ENCODE measurements around the gene PATL1.
"Not testable (repeated sequence)": the region's sequence is repeated elsewhere in the genome, so short reads cannot be mapped to it uniquely, and the experiment has no call there.

Gene PATL1, protein sequence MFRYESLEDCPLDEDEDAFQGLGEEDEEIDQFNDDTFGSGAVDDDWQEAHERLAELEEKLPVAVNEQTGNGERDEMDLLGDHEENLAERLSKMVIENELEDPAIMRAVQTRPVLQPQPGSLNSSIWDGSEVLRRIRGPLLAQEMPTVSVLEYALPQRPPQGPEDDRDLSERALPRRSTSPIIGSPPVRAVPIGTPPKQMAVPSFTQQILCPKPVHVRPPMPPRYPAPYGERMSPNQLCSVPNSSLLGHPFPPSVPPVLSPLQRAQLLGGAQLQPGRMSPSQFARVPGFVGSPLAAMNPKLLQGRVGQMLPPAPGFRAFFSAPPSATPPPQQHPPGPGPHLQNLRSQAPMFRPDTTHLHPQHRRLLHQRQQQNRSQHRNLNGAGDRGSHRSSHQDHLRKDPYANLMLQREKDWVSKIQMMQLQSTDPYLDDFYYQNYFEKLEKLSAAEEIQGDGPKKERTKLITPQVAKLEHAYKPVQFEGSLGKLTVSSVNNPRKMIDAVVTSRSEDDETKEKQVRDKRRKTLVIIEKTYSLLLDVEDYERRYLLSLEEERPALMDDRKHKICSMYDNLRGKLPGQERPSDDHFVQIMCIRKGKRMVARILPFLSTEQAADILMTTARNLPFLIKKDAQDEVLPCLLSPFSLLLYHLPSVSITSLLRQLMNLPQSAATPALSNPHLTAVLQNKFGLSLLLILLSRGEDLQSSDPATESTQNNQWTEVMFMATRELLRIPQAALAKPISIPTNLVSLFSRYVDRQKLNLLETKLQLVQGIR

DNA sequence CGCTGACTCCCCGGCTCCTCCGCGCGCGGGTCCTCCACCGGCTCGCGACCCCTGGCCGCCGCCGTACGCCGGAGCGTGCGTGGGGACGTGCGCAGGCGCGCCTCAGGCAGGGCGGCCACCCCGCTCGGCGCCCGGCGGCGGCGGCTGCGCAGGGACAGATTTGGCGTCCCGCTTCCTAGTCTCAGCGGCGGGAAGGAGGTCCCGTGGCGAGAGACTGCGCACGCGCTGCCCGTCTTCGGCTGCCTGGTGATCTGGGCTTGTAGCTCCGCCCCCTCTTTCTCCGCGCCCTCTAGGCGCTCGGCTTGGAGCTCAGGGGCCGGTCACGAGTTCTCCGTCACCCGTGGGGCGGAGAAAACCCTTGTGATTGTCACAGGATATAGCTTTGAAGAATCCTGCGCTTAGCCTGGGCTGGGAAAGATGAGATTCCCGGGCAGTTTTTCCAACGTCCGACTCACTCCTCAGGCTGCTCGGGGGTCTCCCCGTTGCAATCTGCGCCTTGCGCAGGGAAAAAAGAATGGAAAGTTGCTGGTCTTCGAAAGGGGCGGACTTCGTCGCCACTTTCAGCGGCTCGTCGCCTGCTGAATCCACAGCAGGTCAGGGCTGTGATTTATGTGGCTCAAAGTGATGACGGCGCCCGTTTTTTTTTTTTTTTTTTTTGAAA, at the start of gene PATL1:
Gene PATL1, minus strand, starts transcription at position 88 of the 661 bp plus-strand sequence. CDS start 142 bp downstream, outside the sequence.
- peak; percentile 92 for DNase-seq

DNA sequence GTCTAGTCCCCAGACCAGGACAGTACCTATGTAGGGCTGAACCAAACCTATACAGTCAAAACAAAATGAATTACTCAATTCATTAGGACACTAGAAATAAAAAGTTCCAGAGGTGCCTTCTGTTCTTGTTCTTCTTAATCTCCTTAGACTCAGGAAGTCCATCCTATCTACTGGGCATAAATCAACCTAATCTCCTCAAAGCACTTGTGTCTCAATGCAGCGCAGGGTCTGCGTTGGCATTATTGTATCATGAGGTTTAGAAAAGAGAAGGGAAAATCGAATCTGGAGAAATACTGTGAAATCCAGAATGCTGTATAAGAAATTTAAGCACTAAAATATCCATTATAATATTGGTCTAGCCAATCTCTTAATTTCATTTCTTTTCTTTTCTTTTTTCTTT, 47.2 kb upstream of the PATL1 start:
- no peak for DNase-seq

DNA sequence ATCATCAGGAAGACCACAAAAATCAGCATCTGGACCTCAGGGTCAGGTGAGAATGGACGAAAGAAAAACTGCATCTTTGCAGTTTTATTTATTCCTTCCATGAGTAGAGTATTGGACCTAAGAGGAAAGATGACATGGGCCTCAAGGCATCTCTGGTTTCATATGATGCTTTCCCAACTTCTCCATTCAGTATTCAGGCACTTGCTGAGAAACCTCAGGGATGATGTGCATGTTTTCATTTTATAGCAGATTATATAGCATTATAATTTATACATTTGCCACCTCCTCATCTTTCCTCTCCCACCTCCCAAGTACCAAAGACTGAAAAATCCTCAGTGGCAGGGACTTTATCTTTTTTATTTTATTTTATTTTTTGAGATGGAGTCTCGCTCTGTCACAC, 44.9 kb upstream of the PATL1 start, which contains the start of gene OR10V1:
Gene OR10V1, minus strand, starts transcription at position 101 of the 400 bp plus-strand sequence. Its CDS starts 0 bp downstream, at position 101.
- no peak for DNase-seq

DNA sequence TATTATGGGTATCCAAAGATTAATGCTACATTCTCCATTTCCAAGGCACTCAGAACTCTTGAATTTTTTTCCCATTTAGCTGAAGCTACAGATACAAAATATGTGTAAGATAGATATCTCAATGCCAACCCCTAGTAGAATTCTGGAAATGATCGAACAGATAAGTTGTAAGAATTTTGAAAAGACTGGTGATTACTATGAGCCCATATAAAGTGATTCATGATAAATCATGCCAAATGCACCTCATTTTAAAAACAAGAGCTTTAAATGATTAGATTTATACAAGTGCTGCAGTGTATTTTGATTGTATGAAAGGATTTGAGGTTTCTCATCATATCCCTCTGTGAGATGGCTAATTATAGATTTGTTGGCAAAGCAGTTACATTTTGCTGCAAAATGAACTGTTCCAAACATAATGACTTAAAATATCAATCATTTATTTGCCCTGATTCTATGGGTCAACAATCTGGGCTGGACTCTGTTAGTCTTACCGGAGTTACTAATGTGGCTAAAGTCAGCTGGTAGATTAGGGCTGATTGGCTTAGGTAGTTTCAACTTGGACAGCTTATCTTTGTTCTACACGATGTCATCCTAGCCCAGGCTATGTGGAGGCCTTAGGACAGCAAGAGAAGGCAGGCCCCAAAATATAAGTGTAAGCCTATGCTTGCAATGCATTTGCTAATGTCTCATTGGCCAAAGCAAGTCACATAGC, 41.5 kb upstream of the PATL1 start:
- no peak for DNase-seq

DNA sequence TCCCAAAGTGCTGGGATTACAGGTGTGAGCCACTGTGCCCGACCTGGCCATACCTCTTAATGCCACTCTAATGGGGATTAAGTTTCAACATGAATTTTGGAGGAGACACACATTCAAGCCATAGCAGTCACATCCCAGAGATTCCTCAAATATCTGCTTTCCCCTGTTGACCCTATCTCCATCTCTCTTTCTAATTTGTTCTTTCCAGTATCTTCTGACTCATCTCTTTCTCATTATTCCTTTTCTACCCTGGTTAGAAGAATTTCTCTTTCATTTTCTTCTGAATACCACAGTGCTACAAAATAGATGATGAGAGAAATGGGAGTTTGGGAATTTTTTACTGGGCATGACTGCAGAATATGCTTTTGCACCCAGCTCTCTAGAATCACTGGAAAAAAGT, 39.7 kb upstream of the PATL1 start:
- no peak for DNase-seq

DNA sequence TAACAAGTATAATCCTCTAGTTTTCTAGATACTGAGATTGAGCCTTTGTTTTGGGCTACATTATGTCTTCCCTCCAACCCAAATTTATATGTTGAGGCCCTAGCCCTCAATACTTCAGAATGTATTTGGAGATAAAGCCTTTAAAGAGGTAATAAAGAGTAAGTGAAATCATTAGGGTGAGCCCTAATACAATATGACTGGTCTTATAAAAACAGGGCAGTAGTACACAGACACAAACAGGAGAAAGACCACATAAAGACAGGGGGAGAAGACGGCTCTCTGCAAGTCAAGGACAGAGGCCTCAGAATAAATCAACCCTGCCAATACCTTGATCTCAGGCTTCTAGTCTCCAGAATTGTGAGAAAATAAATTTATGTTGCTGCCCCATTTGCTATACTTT, 38.5 kb upstream of the PATL1 start:
- DNase-seq = no peak

DNA sequence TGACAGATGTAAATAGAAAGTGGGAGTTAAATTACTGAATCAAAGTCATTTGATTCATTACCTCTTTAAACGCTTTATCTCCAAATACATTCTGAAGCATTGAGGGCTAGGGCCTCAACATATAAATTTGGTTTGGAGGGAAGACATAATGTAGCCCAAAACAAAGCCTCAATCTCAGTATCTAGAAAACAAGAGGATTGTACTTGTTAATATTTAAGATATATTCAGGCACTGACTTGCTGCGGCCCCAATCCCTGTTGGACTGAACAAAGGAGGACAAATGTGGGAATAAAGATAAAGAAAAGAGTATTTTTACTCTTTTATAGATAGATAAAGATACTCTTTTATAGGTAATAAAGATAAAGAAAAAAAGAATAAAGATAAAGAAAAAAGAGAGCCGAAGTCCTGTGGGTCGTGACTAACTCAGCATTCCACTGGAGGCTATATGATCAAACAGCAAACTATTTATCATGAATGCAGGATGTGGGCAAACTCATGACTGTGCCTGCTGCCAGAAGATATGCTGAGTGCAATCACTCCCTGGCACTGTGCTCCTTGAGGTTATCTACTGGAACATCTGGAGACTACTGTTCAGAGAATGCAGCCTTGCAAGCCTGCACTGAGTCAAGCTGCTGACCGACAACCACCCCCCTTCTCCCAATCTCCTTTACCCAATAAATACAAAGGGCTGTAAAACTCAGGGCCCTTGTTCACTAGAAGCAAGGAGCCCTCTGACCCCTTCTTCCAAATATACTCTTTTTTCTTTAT, 37.9 kb upstream of the PATL1 start:
- DNase-seq = no peak

DNA sequence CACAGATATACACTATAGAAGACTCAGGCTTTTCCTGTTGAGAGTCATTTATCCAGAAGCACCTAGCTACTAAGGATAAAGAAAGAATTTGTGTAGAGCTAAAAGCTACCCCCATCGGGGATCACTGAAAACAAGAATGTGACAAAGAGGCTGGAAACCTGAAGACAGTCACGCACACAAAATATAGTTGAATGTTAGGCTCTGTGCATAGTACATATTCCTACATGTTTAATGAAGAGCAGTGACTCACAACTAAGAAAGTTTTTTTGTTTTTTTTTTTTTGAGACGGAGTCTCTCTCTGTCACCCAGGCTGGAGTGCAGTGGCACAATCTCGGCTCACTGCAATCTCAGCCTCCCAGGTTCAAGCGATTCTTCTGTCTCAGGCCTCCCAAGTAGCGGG, 36.5 kb upstream of the PATL1 start:
- no peak for DNase-seq

DNA sequence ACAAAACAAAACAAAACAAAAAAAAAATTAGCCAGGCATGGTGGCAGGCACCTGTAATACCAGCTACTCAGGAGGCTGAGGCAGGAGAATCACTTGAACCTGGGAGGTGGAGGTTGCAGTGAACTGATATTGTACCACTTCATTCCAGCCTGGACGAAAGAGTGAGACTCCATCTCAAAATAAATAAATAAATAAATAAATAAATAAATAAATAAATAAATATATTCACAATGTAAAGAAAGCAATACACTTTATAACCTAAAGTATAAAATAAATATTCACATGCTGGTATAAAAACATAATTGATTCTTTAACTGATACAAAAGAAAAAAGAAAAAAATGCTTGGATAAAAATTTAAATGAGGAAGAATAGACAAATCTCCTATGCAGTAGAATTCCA, 34.7 kb upstream of the PATL1 start:
- DNase-seq = not testable (repeated sequence)

DNA sequence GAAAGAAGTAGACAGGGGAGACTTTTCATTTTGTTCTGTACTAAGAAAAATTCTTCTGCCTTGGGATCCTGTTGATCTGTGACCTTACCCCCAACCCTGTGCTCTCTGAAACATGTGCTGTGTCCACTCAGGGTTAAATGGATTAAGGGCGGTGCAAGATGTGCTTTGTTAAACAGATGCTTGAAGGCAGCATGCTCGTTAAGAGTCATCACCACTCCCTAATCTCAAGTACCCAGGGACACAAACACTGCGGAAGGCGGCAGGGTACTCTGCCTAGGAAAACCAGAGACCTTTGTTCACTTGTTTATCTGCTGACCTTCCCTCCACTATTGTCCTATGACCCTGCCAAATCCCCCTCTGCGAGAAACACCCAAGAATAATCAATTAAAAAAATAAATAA, 31.3 kb upstream of the PATL1 start:
- DNase-seq = not testable (repeated sequence)

DNA sequence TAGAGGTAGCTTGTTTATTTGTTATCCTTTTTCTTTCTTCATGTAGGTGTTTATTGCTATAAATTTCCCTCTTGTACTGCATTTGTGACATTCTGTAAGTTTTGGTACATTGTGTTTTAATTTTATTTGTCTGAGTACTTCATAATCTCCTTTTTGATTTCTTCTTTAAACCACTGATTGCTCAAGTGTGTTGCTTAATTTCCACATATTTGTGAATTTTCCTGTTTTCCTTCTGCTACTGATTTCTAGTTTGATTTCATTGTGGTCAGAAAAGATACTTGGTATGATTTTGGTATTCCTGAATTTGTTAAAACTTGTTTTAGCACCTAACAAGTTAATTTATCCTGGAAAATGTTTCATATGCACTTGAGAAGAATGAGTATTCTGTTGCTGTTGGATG, 29.7 kb upstream of the PATL1 start:
- no peak for DNase-seq

DNA sequence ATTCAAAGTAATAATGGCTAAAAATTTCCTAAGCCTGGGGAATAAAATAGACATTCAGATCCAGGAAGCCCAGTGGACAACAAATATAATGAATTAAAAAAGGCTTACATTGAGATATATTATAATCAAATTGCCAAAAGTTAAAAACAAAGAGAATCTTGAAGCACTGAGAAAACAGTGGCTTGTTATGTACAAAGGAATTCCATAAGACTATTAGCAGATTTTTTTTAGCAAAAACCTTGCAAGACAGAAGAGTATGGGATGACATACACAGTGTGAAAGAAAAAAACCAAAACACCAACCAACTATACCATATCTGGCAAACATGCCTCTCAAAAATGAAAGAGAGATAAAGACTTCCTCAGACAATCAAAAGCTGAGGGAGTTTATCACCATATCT, 24.1 kb upstream of the PATL1 start:
- DNase-seq = no peak

DNA sequence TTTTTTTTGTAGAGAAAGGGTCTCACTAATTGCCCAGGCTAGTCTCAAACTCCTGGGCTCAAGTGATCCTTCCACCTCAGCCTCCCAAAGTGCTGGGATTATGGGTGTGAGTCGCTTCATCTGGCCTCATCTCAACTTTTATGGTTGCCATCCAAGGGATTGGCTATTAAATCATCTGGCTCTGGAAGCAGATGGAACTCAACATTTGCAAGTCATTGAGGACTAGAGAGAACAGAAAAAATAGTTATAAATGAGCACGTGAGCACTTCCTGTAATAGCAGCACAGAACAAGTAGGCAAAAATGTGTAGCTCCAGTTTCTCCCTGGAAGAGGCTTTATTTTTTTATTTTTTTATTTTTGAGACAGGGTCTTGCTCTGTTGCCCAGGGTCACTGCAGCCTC, 22.3 kb upstream of the PATL1 start:
- DNase-seq = no peak

DNA sequence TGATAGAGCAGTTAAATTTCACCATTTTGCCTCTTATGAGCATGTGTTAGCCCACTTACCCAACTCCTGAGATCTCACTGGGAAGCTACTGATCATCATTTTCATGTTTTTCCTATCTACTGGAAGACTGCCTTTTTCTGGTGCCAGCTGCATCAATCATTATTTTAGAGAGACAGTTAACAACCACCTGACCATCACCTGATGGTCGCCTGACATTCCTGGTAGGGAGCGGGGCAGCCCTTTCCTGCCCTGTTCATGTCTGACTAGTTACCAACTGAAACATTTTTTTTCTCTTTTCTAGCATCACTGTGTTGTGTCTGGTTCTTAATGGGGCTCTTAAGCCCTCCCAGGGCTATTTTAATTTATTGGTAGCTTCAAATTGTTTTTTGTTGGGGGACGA, 20.2 kb upstream of the PATL1 start:
- DNase-seq = no peak

DNA sequence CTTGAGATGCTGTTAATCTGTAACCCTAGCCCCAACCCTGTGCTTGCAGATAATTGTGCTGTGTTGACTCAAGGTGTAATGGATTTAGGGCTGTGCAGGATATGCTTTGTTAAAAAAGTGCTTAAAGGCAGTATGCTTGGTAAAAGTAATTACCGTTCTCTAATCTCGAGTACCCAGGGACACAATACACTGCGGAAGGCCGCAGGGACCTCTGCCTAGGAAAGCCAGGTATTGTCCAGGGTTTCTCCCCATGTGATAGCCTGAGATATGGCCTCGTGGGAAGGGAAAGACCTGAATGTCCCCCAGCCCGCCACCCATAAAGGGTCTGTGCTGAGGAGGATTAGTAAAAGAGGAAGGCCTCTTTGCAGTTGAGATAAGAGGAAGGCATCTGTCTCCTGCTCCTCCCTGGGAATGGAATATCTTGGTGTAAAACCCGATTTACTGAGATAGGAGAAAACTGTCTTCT, 12.5 kb upstream of the PATL1 start:
- not testable (repeated sequence) for DNase-seq

DNA sequence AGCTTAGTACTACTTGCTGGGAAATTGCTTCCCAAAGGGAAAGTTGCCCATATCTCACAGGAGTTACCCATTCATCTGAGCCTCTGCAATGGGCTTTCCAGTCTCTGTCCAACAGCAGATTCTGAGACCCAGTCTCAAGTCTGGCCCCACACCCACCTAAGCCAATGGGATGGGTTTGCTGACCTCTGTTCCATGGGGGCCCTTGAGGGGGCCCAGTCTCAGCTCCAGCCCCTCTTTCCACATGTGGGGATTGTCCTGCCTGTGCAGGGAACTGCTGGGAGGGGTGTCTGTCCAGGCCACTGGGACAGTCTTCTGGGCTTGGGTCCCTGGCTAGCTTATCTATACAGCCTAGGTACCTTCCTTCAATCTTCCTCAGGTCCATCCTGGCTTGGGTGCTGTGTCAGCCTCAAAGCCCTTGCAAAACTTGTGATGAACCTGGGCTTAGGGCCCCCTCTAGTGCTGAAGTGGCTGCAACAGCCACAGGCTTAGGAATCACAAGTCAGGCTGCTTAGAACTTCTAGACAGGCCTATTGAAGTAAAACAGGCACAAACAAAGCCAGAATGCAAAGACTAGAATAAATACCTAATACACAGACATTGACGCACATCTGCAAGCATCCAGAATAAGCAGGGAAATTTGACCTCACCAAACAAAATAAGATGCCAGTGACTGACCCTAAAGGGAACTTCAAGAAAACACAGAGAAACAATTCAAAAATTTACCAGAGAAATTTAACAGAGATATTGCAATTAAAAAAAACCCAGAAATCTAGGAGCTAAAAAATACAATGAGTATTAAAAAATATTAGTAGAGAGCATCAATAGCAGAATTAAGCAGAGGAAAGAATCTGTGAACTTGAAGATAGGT, 11.7 kb upstream of the PATL1 start:
- DNase-seq = peak; percentile 26

DNA sequence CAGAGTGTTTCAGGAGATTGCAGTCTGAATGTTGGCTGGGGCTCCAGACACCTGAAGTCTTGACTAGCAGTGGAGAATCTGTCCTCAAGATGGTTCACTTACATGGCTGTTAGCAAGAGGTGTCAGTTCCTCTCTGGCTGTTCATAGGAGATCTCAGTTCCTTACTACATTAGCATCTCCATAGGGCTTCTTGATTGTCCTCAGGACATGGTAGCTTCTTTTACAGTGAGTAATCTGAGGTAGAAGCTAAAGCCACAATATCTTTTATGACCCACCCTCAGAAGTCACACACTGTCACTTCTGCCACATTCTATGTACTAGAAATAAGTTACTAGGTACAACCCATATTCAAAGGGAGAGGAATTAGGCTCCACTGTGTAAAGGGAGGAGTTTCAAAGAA, 10.5 kb upstream of the PATL1 start:
- no peak for DNase-seq

DNA sequence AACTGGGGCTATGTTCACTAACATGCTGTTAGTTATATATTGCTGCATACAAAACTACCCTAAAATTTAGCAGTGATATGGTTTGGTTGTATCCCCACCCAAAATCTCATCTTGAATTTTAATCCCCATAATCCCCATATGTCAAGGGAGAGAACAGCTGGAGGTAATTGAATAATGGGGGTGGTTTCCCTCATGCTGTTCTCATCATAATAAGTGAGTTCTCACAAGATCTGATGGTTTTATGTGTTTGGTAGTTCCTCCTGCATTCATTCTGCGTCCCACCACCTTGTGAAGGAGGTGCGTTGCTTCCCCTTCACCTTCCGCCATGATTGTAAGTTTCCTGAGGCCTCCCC, 10.0 kb upstream of the PATL1 start:
- no peak for DNase-seq

DNA sequence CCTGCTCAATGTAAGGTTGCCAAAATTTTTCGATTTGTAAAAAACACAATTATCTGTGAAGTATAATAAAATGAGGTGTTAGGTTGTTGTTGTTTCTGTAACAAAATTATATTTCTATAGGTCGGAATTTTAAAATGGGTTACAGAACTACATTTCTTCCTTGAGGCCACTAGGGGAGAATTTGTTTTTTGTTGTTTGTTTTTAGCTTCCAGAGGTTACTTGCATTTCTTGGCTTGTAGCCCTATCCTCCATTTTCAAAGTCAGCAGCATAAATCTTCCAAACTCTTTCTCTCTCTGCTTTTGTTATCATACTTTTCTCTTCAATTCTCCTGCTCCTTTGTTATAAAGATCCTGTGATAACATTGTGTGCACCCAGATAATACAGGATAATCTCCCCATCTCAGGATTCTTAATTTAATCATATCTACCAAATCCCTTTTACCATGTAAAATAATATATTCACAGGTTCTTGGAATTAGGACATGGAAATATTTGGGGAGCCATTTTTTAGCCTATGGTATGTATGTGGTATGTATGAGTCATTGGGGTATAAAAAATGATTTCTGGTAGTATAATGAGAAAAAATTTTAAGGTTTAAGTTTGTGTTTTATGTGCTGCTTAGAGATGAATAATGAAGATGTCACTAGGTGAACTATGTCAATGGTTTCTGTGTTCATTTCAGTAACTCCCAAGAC, 9.4 kb upstream of the PATL1 start:
- no peak for DNase-seq

DNA sequence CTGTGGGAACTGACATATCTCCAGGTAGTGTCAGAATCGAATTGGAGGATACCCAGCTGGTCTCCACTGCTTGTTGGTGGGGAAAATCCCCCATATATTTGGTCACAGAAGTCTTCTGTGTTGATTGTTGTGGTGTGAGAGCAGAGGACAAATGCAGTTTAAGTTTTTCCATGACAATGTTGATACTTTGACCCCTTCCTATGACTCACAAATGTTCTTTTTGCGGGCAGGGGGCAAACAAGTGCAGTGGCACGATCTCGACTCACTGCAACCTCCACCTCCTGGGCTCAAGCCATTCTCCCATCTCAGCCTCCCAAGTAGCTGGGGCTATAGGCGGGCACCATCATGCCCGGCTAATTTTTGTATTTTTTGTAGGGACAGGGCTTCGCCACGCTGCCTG, 7.4 kb upstream of the PATL1 start:
- DNase-seq = no peak

DNA sequence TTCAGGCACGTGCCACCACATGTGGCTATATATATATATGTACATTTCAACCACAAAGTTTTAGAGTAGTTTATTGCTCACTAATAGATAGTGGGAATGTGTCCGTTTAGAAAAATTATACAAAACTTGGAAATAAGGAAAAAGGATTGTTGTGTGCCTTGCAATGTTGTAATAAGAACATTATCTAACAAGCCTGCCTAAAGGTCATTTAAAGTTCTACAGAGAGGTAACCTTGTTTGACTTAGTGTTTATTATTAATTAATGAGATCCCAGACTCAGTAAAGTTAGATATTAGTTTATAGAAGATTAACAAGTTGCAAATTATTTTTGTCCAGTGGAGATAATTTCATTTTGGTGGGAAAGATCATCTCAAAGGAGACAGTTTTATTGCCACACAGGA, 5.5 kb upstream of the PATL1 start:
- no peak for DNase-seq

Measured in NCI-H510A (cell line).